H1 (cell line): Measurements from ENCODE around the gene CDKN2B-AS1. TPM values are rescaled to one million over a fixed set of nuclear protein-coding genes. Genes with fewer than 3 reads are reported as not detected.

ENCODE experiments used
- ASH2L ChIP-seq: fragments of 200-600, 300-600 bp; sonication (generic); IDR thresholded peaks from one replicate; pipeline ENCODE4 v1.7.1; 2017; ENCODE audit warnings: low read length
- polyA plus RNA-seq, 7 experiments: library from polyadenylated mRNA; depleted of rRNA in 3 of 7; stranded (reverse) in 5 of 7; unstranded in 2 of 7; fragments of >200 nt in 5 of 7; fragments of 200-250 nt in 2 of 7; gene quantifications; 1 replicate in 5 of 7; 2 replicates in 1 of 7; 4 replicates in 1 of 7; pipeline versions ENCODE4 v1.2.1 to v1.2.3, GENCODE V29; 2011 to 2013; ENCODE audit warnings: missing spikeins in 2 of 7, mixed read lengths in 2 of 7
- total RNA-seq: library from RNA; stranded (reverse); fragmentation: NEBNext Ultra II Directional; extraction: Animal tissue kit (Norgen Biotek cat#: 25700); gene quantifications from 2 replicates; pipeline ENCODE4 v1.2.1, GENCODE V29; 2021

Gene CDKN2B-AS1
- total and polyA plus RNA-seq, 2 of the 8 experiments (the other 6 are each of a cell fraction or from before 2014, with no cell fraction given) = not detected

DNA sequence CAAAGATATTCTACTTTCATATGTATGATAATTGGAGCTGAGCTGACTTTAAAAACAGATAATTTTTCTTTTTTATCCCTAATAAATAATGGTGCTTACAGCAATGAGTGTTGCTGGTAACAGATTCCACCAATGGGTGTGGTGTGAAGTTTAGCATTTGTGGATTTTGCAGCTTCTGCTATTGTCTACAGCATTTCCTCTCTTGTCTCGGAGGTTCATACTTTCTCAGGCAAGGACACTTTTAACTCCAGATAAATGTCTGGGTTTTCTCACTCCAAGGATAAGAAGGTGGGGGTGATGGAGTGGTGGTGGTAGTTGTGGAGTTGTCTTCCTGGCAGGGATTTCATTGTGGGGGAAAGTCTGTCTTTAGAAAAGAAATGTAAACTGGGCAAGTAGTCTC lies 134.5 kb downstream of the CDKN2B-AS1 start (continued):
- TF ChIP-seq ASH2L = no peak
